Measurements from ENCODE around the gene PON2.

GRCh38 chr7:95454438-95455045, 19.7 kb upstream of the PON2 start:
- TF ChIP-seq POLR2AphosphoS5 (IDR thresholded peaks at IDR 0.05; ENCODE audit: low read depth) (no peak), CTCF (conservative IDR thresholded peaks at IDR 0.05; ENCODE audit: low read depth in 2 of 2) (no peak), EZH2 (IDR thresholded peaks at IDR 0.05; ENCODE audit: low read depth, unreplicated experiment) (no peak)
